ENCODE data around the gene TLE4.

TLE4 gene

DNA sequence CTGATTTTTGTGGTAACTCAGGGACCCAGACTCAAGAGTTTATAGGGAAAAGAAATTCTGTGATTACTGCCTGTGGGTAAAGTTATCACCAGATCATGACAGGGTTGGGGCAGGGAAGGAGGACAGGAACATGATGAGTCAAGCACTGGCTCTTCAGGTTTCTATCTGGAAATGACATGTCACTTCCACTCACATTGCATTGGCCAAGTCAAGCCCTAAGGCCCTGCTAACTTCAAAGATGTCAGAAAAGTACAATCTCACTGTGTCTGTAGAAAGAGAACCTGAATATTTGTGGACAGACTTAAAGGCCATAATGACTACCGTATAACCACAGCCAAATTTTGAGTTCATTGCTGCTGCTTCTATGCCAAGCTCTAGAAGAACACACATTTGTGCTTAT, 187.7 kb downstream of the TLE4 start:
- TF ChIP-seq, protein P1, sequence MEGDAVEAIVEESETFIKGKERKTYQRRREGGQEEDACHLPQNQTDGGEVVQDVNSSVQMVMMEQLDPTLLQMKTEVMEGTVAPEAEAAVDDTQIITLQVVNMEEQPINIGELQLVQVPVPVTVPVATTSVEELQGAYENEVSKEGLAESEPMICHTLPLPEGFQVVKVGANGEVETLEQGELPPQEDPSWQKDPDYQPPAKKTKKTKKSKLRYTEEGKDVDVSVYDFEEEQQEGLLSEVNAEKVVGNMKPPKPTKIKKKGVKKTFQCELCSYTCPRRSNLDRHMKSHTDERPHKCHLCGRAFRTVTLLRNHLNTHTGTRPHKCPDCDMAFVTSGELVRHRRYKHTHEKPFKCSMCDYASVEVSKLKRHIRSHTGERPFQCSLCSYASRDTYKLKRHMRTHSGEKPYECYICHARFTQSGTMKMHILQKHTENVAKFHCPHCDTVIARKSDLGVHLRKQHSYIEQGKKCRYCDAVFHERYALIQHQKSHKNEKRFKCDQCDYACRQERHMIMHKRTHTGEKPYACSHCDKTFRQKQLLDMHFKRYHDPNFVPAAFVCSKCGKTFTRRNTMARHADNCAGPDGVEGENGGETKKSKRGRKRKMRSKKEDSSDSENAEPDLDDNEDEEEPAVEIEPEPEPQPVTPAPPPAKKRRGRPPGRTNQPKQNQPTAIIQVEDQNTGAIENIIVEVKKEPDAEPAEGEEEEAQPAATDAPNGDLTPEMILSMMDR (conservative IDR thresholded peaks at IDR 0.05; ENCODE audit: low read length): no peak
- DNase-seq (ENCODE audit: low read depth): no peak
- H3K4me3 ChIP-seq (ENCODE audit: low read length): no peak overlapping the region

DNA sequence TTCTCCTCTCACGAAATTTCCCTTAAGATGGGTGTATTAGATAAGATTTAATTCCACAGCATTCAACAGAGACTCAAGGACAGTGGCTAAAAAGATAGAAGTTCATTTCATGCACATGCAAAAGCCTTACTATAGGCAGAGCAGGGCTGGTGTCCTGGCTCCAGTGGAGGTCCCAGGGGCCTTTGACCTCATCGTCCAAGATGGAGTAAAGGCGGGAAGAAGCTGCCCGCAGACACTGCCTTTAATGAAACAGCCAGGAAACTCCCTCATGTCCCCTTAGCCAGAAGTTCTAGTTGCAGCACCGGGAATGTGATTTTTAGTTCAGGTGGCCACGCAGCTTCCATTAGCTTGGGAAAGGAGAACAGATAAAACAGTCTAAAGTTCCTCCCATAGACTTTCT, 190.3 kb downstream of the TLE4 start:
- no peak for DNase-seq (ENCODE audit: low read depth)
- TF ChIP-seq, protein P1 (conservative IDR thresholded peaks at IDR 0.05; ENCODE audit: low read length): no peak
- H3K4me3 ChIP-seq (ENCODE audit: low read length): no peak overlapping the region

DNA sequence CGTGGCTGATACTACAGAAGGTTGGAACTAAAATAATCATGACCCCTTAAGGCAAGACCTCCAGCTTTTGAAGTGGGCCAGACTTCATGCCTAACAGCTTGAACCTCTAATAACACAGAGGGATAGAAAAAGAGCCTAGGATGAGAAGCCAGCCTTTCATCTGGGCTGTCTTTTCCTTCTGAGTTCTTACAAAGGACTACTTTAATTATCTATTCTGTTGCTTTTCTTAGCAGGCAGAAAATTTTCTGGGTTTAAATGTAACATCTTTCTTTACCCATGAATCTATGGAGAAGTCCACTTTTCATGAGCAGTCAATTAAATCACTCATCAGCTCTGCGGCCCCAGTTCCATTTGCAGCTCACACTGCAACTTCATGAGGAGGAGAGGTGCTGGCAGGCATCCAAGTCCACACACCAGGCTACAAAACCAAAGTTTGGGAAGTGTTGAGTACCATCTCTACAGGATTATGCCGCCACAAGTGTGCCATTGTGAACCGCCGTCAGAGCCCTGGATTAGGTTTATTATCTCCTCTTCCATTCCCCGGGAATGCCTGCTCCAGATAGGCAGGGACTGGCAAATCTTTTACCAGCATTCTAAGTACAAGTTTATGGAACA, 192.0 kb downstream of the TLE4 start:
- TF ChIP-seq, protein P1 (conservative IDR thresholded peaks at IDR 0.05; ENCODE audit: low read length): no peak
- no peak for DNase-seq (ENCODE audit: low read depth)
- no peak overlapping the region for H3K4me3 ChIP-seq (ENCODE audit: low read length)

DNA sequence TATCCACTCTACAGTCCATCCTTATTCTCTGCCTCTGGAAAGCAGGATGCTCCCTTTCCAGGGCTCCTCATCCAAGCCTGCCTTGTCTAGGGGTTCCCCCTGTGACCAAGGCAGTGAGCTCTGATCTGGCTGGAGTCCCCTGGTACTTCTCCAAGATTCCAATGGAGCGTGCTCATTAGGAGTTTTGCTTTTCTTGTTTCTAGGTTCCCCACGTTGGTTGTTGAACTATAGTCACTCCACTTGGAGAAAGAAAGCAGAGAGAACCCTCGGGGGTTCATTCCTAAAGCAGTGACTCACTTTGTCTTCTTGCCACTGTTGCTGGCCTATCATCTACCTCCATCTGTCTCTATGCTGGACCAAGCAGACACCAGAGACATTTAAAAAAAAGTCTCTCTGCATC, 192.6 kb downstream of the TLE4 start:
- no peak overlapping the region for H3K4me3 ChIP-seq (ENCODE audit: low read length)
- peak; percentile 96 for DNase-seq (ENCODE audit: low read depth)
- TF ChIP-seq, protein P1 (conservative IDR thresholded peaks at IDR 0.05; ENCODE audit: low read length): no peak

DNA sequence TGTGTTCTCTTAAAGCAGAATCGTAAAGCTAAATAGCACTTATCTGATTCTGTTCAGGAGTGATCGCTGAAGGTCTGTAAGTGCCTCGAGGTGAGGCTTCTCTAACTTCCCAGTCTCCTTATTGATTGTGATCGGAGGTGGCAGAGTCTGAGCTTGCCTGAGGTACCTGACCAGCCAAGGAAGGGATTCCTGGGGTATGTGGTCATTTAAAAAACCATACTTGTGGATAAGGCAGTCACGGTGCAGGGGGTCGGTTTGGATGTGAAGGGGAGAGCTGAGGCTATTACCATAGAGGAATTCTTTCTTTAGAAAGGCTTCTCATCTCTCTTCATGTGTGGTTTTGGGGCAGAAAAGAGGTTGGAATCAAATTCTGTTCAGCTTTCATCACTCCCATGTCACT, 193.7 kb downstream of the TLE4 start:
- H3K4me3 ChIP-seq (ENCODE audit: low read length): no peak overlapping the region
- TF ChIP-seq, protein P1 (conservative IDR thresholded peaks at IDR 0.05; ENCODE audit: low read length): no peak
- DNase-seq (ENCODE audit: low read depth): no peak

DNA sequence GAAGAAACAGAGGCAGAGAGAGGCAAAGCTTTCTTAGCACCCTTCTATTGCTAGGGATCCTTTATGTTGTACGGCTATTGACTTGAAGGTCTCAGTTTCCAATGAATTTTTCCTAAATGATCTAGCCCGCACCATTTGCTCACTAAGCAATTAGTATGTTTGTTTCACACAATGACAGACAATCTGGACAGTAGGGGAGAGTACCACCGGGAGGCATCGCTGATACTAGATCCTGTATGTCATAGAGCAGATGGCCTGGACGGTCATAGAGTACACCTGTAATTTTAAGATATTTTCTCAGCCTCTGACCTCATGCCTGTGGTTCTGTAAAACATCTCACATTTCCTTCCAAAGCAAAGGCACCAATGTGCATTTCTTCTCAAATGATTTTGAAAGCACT, 194.3 kb downstream of the TLE4 start:
- DNase-seq (ENCODE audit: low read depth): no peak
- no peak overlapping the region for H3K4me3 ChIP-seq (ENCODE audit: low read length)
- TF ChIP-seq, protein P1 (conservative IDR thresholded peaks at IDR 0.05; ENCODE audit: low read length): no peak

DNA sequence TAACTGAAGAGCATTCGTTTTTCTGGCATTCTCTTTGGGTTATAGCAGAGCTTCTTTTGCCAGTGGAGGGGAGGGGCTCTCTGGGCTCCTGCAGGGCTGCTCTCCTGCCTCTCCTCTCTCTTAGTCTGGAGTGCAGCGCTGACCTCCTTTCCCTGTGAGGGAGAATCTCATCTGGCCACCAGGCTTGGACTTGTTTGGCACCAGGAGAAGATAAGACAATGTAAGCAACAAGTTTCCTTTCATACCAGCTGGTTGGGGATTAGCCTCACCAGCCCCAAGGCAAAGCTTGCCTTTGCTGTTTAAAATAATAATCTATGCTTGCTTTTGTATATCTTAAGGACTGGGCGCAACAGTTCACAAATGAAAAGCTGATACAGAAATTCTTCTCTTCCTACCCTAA, 196.4 kb downstream of the TLE4 start:
- TF ChIP-seq, protein P1 (conservative IDR thresholded peaks at IDR 0.05; ENCODE audit: low read length): no peak
- no peak overlapping the region for H3K4me3 ChIP-seq (ENCODE audit: low read length)
- peak; percentile 11 for DNase-seq (ENCODE audit: low read depth)
